Heart right ventricle (tissue), 16 donors: ENCODE data around the gene MIB2. TPM values are rescaled to one million over a fixed set of nuclear protein-coding genes. Genes with fewer than 3 reads are reported as not detected.
A peak's percentile ranks its signal among the peaks of the same experiment; 100 is the strongest.

Experiments
- ATAC-seq, 8 donors: fragments of 200-7000 bp; cut with Tn5 transposase; one replicate each; pipeline ENCODE4 v1.9.1; 2020; ENCODE audit warnings: mild to moderate bottlenecking in 8 of 8, moderate library complexity in 8 of 8, moderate number of reproducible peaks in 1 of 8
- DNase-seq, 2 donors: peaks; one replicate each; pipeline ENCODE4 v3.0.0-alpha.2; 2020
- H3K27ac ChIP-seq, 10 donors: fragments of 200-600 bp; sonication (generic) in 2 of 10; one replicate each; pipeline versions ENCODE4 v1.5.0 to v1.8.0; 2020 to 2022; ENCODE audit warnings: mild to moderate bottlenecking in 3 of 10
- H3K27me3 ChIP-seq, 7 donors: fragments of 200-600 bp; one replicate each; pipeline ENCODE4 v1.8.0; 2021 to 2022; ENCODE audit warnings: mild to moderate bottlenecking in 2 of 7
- H3K36me3 ChIP-seq, 9 donors: fragments of 200-600 bp; sonication (generic) in 1 of 9; one replicate each; pipeline versions ENCODE4 v1.5.0 to v1.8.0; 2020 to 2022; ENCODE audit warnings: mild to moderate bottlenecking in 2 of 9
- H3K4me1 ChIP-seq, 9 donors: fragments of 200-600 bp; sonication (generic) in 1 of 9; one replicate each; pipeline versions ENCODE4 v1.5.0 to v1.8.0; 2020 to 2022; ENCODE audit warnings: mild to moderate bottlenecking in 4 of 9
- H3K4me3 ChIP-seq, 10 donors: fragments of 200-600 bp; sonication (generic) in 2 of 10; one replicate each; pipeline versions ENCODE4 v1.5.0 to v1.8.0; 2020 to 2022; ENCODE audit warnings: mild to moderate bottlenecking in 7 of 10, moderate library complexity in 2 of 10
- H3K9me3 ChIP-seq, 11 donors: fragments of 200-600 bp in 10 of 11; sonication (generic) in 2 of 11; one replicate each; pipeline versions ENCODE4 v1.5.0 to v1.8.0; 2013 to 2022; ENCODE audit warnings: mild to moderate bottlenecking in 2 of 11, control low read depth in 1 of 11, moderate library complexity in 1 of 11
- CTCF ChIP-seq, 9 donors: fragments of 200-600 bp; sonication (generic) in 2 of 9; IDR thresholded peaks; one replicate each; pipeline versions ENCODE4 v1.5.0 to v1.8.0; 2021 to 2022; ENCODE audit warnings: antibody characterized with exemption in 9 of 9, mild to moderate bottlenecking in 5 of 9, moderate library complexity in 1 of 9
- WGBS, 2 donors: extraction: QIAGEN DNeasy Blood & Tissue Kit; methylation state at CpG; one replicate each; pipeline ENCODE4 v1.1.7; 2013; ENCODE audit warnings: inconsistent platforms in 1 of 2; 5-methylcytosine and 5-hydroxymethylcytosine counted together
- intact Hi-C, 10 donors: fragments of 100-400 bp; cut with DNase I; formaldehyde crosslinking; loops; one replicate each; pipeline versions ENCODE4 v1.11.1 to v1.14.2; 2022
- polyA plus RNA-seq, 2 donors: library from polyadenylated mRNA; stranded (reverse); fragments of 200-250 nt; gene quantifications; one replicate each; pipeline ENCODE4 v1.2.3, GENCODE V29; 2013
- total RNA-seq, 10 donors: library from RNA; stranded (reverse); fragmentation: NEBNext Ultra II Directional in 3 of 10; extraction: Animal tissue kit (Norgen Biotek cat#: 25700) in 3 of 10; gene quantifications; one replicate each; pipeline versions ENCODE4 v1.2.1 to v1.2.4, GENCODE V29; 2021 to 2023
- donor health status: Arrhythmogenic right ventricular cardiomyopathy.
- donor health status: ischemic (EF 13 %, LVEDD 7.1; RV severe dilation, severe dysfunction).
- donor health status: healthy with polysubstance abuse.
- donor health status: DM: no; HTN: yes; CAD: no.
- donor health status: DM: no; HTN: no; CAD: no.
- donor health status: ischemic (EF 25% LVEDD 6.9; RV normal size, moderate dysfunction).
- donor health status: ischemic (EF 25% LVEDD 5.7; RV mildly dilated, moderate dysfunction).
- donor health status: healthy.
- donor health status: DM: yes; HTN: yes; CAD: no.
- donor health status: Ischemic cardiomyopathy.
- donor health status: ischemic (EF 35%, LVEDD 5.7; RV mildly dilated, moderate dysfunction).
- donor health status: nonischemic (EF 11% LVEDD 7.7; RV severe dilation, severe dysfunction).
- donor health status: DM: yes; HTN: yes; CAD: no.
- donor health status: PGD.
- donor health status: ischemic (EF 29% LVEDD 5.4; RV normal size, mild dysfunction).
- donor health status: nonischemic (EF 23%, LVEDD 6.1; RV moderate dilation, normal function).

MIB2 gene
- total and polyA plus RNA-seq, 12 donors = 53.6 to 248 (median 74.7) TPM

DNA sequence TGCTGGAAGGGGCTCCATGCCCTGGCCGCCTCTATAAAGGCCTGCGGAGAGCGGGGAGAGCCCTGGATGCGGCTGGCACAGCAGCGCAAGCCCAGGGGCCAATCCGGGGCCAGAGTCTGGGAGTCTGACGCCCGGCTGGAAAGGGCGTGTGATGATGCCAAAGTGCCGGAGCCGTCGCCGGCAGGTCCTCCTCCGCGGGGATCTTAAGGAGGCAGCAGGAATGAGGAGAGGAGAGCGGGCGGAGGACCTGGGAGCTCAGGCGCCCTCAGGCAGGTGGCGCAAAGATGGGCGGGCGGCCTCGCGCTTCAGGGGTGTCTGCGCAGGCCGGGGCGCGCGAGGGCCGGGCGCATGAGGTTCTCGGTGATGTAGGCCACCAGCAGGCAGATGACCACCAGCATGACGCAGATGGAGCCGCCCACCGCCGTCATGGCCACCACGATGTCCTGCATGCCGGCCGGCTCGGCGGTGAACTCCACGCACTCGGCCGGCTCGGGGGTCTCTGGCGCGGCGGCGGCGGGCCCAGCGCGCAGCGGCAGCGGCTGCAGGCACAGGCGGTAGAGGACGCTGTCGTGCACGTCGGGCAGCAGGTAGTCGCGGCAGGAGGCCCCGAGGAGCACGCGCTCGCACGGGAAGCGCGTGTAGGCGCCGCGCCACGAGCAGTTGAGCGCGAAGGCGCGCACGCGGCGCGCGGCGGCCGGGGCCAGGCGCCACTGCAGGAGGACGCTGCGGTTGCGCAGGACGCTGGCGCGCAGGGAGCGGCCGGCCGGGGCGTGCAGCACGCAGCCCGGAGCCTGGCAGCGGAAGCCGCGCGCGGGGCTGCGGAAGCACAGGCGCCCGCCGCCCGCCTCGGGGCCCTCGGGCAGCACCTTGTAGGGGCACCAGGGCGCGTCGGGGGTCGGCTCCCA lies 16.0 kb upstream of the MIB2 start:
- peaks cover 0 to 30% (median 14%) of the 10 kb centered on the region in 9 donors for H3K4me1 ChIP-seq
- ATAC-seq (peak in 1 of 8 donors; percentile 36), DNase-seq (peak in 1 of 2 donors; percentile 30)
- peak in 2 of 9 donors; percentile 11 to 19 for TF ChIP-seq CTCF (IDR thresholded peaks at IDR 0.05)
- no peaks in the 10 kb centered on the region for H3K9me3 ChIP-seq
- intact Hi-C loops = no loop called here
- H3K36me3 ChIP-seq = no peaks in the 10 kb centered on the region
- peaks cover 13 to 66% (median 49%) of the 10 kb centered on the region in 7 donors for H3K27me3 ChIP-seq
- H3K4me3 ChIP-seq = peak overlapping the region in 8 of 10 donors; percentile 7 to 43 (median 25)
- WGBS, 2 donors = 7 to 9% methylated on average over 96 to 109 of the region's 111 CpGs
- H3K27ac ChIP-seq = no peak overlapping the region

GRCh38 chr1:1599935-1600860 lies 15.1 kb upstream of the MIB2 start, which contains the start of gene FNDC10:
FNDC10 (minus strand) TSS chr1:1600135; CDS start chr1:1600015, 120 bp downstream.
- Histone ChIP-seq H3K4me3 (peak within 1 kb of the TSS in 9 of 10 donors; percentile 31 to 54 (median 44)), H3K27ac (no peak within 1 kb of the TSS), H3K36me3 (no peaks in the 10 kb centered on the region), H3K9me3 (no peaks in the 10 kb centered on the region), H3K4me1 (peaks cover 0 to 30% (median 14%) of the 10 kb centered on the region in 9 donors), H3K27me3 (peaks cover 13 to 66% (median 49%) of the 10 kb centered on the region in 7 donors)
- ATAC-seq (no peak), DNase-seq (peak in 1 of 2 donors; percentile 10)
- intact Hi-C loops = no loop called here
- no peak for TF ChIP-seq CTCF (IDR thresholded peaks at IDR 0.05)
- WGBS, 2 donors = 3 to 4% methylated on average over 67 to 108 of the region's 125 CpGs

DNA sequence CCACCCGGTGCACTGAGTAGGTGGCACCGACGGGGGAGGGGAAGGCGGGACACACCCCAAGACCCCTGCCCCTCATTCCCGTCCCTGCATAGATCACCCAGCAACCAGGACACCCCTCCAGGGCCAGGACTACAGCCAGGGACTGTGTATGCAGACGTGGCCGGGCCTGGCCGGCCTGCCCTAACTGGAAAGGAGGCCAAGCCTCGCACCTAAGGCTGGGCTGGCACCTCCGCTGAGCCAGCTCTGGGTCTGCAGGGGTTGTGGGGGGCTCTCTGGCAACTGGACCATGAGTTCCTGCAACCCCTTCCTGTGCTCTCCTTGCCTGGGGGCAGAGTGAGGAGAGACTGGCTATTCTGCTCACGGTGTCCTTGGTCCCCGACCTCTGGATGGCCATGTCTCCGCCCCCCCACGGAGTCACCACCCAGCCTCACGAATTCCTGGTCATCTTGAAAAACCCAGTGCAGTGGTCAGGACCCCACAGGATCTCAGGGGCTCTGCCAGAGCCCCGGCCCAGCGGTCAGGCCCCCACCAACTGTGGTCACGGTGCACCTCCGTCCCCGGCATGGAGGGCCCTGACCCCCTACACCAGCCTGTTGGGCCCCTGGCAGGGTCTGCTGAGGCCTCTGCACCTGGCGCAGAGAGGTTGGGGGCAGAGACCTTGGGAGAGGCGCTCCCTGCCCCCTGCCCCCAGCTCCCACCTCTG lies 14.3 kb upstream of the MIB2 start:
- Histone ChIP-seq H3K27me3 (peaks cover 13 to 66% (median 49%) of the 10 kb centered on the region in 7 donors), H3K36me3 (no peaks in the 10 kb centered on the region), H3K27ac (no peak overlapping the region), H3K4me3 (peak overlapping the region in 3 of 10 donors; percentile 37 to 54 (median 49)), H3K9me3 (no peaks in the 10 kb centered on the region), H3K4me1 (peaks cover 0 to 30% (median 14%) of the 10 kb centered on the region in 9 donors)
- intact Hi-C loops = no loop called here
- no peak for TF ChIP-seq CTCF (IDR thresholded peaks at IDR 0.05)
- ATAC-seq = no peak
- DNase-seq = no peak
- WGBS, 2 donors = 74 to 76% methylated on average over 20 to 22 of the region's 22 CpGs
